Measurements from ENCODE around the gene TNFRSF18.

DNA sequence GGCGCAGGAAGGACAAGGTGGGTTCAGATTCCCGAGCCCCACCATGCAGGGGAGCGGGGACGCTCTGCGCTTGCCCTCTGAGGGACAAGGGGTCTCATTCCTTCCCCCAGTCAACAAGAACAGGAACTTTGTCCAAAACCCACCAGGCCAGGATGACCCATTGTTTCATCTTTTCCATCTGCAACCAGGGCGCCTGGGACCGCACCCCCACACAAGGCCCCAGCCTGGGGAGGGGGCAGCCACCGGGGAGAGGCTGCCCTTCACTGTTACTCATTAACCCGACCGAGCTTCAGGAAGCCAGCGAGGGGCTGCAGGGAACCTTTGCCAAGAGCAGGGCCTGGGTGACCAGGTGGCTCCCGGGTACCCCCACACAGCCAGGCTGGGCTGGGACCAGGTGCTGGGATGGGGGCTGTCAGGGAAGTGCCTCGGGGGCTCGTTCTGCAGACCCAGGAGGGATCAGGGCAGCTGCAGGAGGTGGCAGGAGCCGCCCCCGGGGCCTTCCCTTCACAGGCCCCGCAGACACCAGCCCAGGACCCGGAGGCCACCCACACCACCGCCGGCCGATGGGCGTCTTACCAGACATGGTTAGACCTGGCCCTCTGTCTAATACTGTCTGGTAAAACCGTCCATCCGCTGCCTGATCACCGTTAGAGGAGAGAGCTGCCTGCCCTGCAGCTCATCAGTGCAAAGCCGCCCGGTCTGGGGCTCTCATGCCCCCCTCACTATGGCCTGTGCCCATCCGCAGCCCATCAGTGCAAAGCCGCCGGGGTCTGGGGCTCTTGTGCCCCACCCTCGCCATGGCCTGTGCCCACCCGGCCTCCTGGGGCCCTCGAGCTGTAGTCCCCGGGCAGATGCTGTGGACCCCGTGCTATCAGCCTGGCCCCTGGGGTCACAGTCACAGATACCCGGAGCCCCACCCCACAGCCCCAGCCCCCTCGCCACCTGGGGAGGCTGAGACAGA lies 37.7 kb downstream of the TNFRSF18 start:
- TF ChIP-seq CTCF (IDR thresholded peaks at IDR 0.05) = no peak
- no peak for TF ChIP-seq POLR2A (IDR thresholded peaks at IDR 0.05)
- TF ChIP-seq EP300 (IDR thresholded peaks at IDR 0.05) = no peak
- no peak for TF ChIP-seq POLR2AphosphoS5 (IDR thresholded peaks at IDR 0.05)
